ENCODE data around the gene NFX1. TPM values are rescaled to one million over a fixed set of nuclear protein-coding genes. Genes with fewer than 3 reads are reported as not detected.

Gene NFX1
- polyA plus RNA-seq, 1 donor (not counting 4 experiments of a cell fraction or from before 2014, with no cell fraction given), result 28.1 TPM

GRCh38 chr9:33291901-33292300, 1.6 kb downstream of the NFX1 start:
- peaks cover 54% of the 10 kb centered on the region for H3K79me2 ChIP-seq (ENCODE audit: control insufficient read depth, insufficient read depth, low read length)
- peaks cover 5% of the 10 kb centered on the region for H3K4me1 ChIP-seq (ENCODE audit: control insufficient read depth, extremely low read depth, insufficient read depth, low read length)
- H4K20me1 ChIP-seq (ENCODE audit: control insufficient read depth, extremely low read depth, insufficient read depth, low read length), result no peaks in the 10 kb centered on the region
- no peaks in the 10 kb centered on the region for H3K9me3 ChIP-seq (ENCODE audit: control insufficient read depth, low read depth, low read length)
- FAIRE-seq (no peak), DNase-seq (ENCODE audit: low read depth, low spot score) (no peak)
- H2AFZ ChIP-seq (ENCODE audit: control insufficient read depth, low read length), result no peak overlapping the region
- peaks cover 10 to 27% of the 10 kb centered on the region in 2 experiments for H3K36me3 ChIP-seq (ENCODE audit: control insufficient read depth in 2 of 2, extremely low read depth in 1 of 2, insufficient read depth in 2 of 2, low read length in 2 of 2)
- H3K27me3 ChIP-seq (ENCODE audit: control insufficient read depth, extremely low read depth, insufficient read depth, low read length), result no peaks in the 10 kb centered on the region
- H3K4me2 ChIP-seq (ENCODE audit: control insufficient read depth, extremely low read depth, insufficient read depth, low read depth, low read length), result peak overlapping the region; percentile 66
- no peak overlapping the region for H3K4me3 ChIP-seq (ENCODE audit: control insufficient read depth in 2 of 3, extremely low read depth in 1 of 3, insufficient read depth in 2 of 3, low read depth in 1 of 3, low read length in 3 of 3)
- TF ChIP-seq EZH2 (IDR thresholded peaks at IDR 0.05; ENCODE audit: low read length), result no peak
- TF ChIP-seq CTCF (optimal IDR thresholded peaks at IDR 0.05 in 1 of 3, IDR thresholded peaks at IDR 0.05 in 1 of 3, conservative IDR thresholded peaks at IDR 0.05 in 1 of 3; ENCODE audit: extremely low read depth in 1 of 3, insufficient read depth in 2 of 3, low read length in 3 of 3), result no peak
- H3K9me1 ChIP-seq (ENCODE audit: control insufficient read depth, extremely low read depth, insufficient read depth, low read length), result no peaks in the 10 kb centered on the region
- no peak overlapping the region for H3K27ac ChIP-seq (ENCODE audit: control insufficient read depth, insufficient read depth, low read length)
- dilution Hi-C loops (cut with MboI; ENCODE audit: extremely low pct_ligation_motif_present, low sequenced_read_pairs), result no loop called here
- H3K9ac ChIP-seq (ENCODE audit: control insufficient read depth, extremely low read depth, insufficient read depth, low read length), result no peak overlapping the region

GRCh38 chr9:33293782-33294181, 3.5 kb downstream of the NFX1 start:
- dilution Hi-C loops (cut with MboI; ENCODE audit: extremely low pct_ligation_motif_present, low sequenced_read_pairs), result no loop called here
- FAIRE-seq (no peak), DNase-seq (ENCODE audit: low read depth, low spot score) (no peak)
- Histone ChIP-seq H3K36me3 (ENCODE audit: control insufficient read depth in 2 of 2, extremely low read depth in 1 of 2, insufficient read depth in 2 of 2, low read length in 2 of 2) (peaks cover 14 to 28% of the 10 kb centered on the region in 2 experiments), H3K4me1 (ENCODE audit: control insufficient read depth, extremely low read depth, insufficient read depth, low read length) (peaks cover 5% of the 10 kb centered on the region), H3K4me3 (ENCODE audit: control insufficient read depth in 2 of 3, extremely low read depth in 1 of 3, insufficient read depth in 2 of 3, low read depth in 1 of 3, low read length in 3 of 3) (no peak overlapping the region), H3K4me2 (ENCODE audit: control insufficient read depth, extremely low read depth, insufficient read depth, low read depth, low read length) (no peak overlapping the region), H3K9me3 (ENCODE audit: control insufficient read depth, low read depth, low read length) (no peaks in the 10 kb centered on the region), H3K9me1 (ENCODE audit: control insufficient read depth, extremely low read depth, insufficient read depth, low read length) (no peaks in the 10 kb centered on the region), H3K27me3 (ENCODE audit: control insufficient read depth, extremely low read depth, insufficient read depth, low read length) (no peaks in the 10 kb centered on the region), H4K20me1 (ENCODE audit: control insufficient read depth, extremely low read depth, insufficient read depth, low read length) (no peaks in the 10 kb centered on the region), H3K9ac (ENCODE audit: control insufficient read depth, extremely low read depth, insufficient read depth, low read length) (no peak overlapping the region), H3K27ac (ENCODE audit: control insufficient read depth, insufficient read depth, low read length) (no peak overlapping the region), H3K79me2 (ENCODE audit: control insufficient read depth, insufficient read depth, low read length) (peaks cover 73% of the 10 kb centered on the region), H2AFZ (ENCODE audit: control insufficient read depth, low read length) (no peak overlapping the region)
- no peak for TF ChIP-seq EZH2 (IDR thresholded peaks at IDR 0.05; ENCODE audit: low read length)
- TF ChIP-seq CTCF (optimal IDR thresholded peaks at IDR 0.05 in 1 of 3, IDR thresholded peaks at IDR 0.05 in 1 of 3, conservative IDR thresholded peaks at IDR 0.05 in 1 of 3; ENCODE audit: extremely low read depth in 1 of 3, insufficient read depth in 2 of 3, low read length in 3 of 3), result no peak

Data from keratinocyte (primary cell).